Measurements from ENCODE around the gene SLC7A14.

SLC7A14 gene

DNA sequence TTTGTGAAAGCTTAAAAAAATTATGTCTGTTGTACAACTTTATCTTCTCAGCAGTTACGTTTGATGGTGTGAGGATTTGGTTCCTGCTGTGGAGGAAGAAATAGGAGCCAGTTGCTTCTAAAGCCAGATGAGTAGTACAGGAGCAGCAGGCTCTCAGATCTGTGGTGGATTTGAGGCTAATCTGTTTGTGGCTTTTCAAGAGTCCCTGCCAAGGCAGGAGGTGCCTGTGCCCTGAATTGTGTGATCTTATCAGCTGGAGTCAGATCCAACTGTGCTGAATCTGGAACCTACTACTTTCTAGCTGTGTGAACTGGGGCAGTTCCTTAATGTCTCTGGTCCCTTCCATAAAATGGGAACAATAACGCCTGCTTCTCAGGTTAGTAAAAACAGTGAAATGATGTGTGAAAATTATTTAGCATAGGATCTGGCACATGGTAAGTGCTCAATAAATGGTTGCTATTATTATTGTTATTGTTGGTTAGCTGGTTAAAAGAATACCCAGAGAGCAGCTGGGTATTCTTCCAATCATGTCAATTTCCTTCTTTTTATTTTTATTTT lies 159.6 kb downstream of the SLC7A14 start:
- DNase-seq (ENCODE audit: low read depth): no peak

DNA sequence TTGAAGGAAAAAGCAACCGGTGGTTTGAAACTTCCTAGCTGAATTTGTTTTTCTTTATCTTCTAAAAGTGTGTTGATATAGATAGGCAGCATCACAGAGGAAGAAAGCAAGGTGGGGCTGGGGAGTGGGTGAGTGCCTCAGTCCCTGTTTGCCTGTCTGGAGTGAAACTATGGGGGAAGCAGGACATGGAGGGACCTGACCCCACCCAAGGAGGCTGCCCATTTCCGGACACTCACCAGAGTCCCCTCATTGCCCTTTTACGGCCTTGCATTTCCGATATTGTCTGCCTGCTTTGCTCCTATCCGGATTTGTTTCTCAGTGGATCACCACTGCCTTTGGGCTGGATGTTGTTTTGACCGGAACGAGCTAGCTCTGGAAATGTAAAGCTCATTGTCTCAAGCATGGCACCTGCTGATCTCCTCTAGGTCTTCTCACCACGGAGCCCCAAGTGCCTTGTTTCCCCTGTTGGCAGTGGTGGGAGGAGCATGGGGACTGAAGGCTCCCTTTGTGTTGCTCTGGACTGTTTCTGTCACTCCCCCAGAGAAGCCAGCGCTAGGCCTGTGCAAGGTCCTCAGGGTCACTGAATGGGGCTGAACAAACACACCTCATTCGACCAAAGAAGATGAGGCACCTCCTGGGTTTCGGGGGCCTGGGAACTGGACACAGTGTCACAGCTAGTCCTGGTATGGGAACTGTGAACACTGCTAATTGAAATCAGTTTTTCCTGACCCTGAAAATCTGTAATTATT lies 160.2 kb downstream of the SLC7A14 start:
- no peak for DNase-seq (ENCODE audit: low read depth)

DNA sequence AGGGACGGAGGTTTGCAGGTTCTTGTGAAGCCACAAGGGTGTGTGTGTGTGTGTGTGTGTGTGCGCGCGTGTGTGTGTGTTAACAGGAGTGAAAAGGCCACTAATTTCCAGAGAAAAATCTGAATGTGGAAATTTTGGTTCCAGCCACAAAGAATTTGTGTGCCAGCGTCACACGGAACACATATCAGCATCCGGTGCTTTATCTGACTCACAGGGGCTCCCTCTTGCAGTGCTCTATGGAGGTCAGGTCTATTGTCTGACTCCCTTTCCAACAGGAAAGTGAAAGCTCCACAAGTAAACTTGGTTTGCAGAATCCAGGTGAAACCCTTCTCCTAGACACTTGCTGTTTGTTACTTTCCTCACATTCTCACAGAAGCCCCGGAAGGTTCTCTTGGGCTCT lies 161.0 kb downstream of the SLC7A14 start:
- no peak for DNase-seq (ENCODE audit: low read depth)

DNA sequence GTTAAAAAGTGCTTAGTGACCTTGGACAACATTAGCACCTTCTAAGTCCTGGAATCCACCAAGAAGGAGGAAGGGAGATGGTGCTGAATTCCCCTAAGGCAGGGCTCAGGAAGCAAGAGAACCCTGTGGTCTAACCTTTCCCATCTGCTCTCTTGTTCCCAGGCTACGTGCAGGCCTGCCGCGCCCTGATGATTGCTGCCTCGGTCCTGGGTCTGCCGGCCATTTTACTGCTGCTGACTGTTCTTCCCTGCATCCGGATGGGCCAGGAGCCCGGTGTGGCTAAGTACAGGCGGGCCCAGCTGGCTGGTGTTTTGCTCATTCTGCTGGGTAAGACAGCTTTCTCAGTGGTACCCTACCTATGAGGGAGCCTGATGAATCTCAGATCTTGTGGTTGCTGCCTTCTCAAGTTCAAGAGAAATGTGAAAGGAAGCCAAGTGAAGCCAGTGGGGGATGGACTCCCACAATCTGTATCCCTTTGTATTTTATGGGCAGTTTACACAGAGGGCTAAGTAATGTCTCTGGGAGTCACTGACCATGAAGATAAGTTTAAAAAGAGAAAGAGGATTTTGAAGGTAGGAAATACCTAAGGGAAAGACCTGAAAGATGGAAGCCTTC lies 162.8 kb downstream of the SLC7A14 start:
- DNase-seq (ENCODE audit: low read depth): no peak

DNA sequence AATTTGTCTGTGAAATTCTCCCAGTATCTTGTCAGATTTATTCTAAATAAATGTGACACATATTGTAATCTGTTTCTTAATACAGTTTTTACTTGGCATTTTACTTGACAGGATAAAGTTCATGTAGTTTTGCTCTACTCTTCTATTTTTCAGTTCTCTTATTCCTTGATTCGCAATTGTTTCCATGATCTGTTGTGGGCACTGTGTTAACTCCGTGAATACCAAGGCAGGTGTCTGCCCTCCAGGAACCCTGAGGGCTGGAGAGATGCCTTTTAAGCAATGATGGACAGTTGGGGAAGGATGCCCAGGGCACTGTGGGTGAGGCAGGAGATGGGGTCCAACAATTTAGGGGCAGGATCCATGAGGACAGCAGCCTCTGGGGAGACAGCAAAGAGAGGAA lies 164.1 kb downstream of the SLC7A14 start:
- no peak for DNase-seq (ENCODE audit: low read depth)

DNA sequence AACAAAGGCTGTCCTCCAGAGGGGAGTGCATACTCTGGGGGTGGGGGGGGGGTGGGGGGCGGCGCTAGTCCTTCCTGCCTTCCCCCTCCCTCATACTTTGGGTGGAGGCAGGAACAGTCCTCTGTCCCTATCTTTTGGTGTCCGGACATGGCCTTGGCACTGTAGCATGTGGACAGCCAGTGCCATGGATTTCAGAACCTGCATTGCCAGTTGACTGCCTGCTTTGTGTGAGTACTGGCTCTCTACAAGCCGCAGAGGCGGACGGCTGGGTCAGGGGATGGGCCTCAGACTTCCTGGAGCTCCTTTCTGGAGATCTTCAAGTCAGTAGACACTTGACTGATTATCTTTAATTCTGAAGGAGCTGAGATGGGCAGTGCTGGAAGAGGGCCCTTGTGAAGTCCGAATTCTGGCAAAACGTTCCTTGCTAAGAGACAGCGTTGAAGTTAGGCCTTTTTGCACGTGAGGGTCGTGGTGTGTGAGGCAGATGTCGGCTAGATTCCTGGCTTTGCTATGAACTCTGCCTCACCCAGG lies 164.7 kb downstream of the SLC7A14 start:
- DNase-seq (ENCODE audit: low read depth): no peak

DNA sequence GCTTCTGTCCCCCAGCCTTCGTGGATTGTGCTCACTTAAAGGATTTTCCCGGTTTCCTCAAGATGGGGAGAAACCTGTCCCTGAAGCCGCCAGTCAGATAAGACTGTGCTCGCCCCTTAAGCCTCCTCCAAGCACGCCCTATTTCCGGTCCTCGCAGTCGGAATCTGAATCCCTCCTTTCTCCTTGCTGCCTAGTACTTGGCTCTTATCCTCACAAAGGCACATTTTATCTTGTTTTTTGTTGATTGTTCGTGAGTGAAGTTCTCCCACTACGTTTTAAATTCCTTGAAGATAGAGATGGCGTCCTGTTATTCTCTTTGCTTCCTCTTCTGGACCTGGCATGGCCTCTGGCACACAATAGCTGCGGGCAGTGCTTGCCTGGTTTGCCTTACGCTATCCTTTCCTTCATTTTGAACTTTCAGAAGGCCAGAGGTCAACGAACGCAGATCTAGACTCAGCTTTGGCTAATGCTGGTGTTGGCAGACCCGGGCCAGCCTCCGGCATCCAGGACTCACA lies 165.5 kb downstream of the SLC7A14 start:
- no peak for DNase-seq (ENCODE audit: low read depth)

DNA sequence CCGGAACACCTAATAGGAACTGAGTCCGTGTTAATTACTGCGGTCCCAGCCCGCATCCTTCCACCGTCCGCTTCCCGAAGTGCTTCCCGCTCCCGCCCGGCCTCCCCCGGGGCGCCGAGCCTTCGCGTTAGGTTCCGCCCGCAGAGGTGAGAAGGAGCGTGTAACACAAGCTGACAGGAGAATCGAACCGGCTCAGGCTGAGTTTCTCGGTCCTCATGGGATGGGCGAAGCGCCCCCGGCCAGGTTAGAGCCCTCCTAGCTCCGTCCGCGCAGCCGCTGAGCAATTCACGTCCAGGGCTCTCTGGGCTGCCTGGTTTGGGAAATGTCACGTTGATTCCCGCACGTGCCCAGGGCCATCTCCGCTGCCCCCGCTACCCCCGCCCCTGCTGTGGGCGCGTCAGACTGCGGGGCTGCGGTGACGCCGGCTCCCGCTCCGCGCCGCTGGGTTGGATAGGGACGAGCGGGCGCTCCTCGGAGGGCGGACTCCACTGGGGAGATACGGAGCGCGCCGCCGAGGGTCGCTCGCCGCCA lies 166.3 kb downstream of the SLC7A14 start:
- DNase-seq (ENCODE audit: low read depth): no peak

DNA sequence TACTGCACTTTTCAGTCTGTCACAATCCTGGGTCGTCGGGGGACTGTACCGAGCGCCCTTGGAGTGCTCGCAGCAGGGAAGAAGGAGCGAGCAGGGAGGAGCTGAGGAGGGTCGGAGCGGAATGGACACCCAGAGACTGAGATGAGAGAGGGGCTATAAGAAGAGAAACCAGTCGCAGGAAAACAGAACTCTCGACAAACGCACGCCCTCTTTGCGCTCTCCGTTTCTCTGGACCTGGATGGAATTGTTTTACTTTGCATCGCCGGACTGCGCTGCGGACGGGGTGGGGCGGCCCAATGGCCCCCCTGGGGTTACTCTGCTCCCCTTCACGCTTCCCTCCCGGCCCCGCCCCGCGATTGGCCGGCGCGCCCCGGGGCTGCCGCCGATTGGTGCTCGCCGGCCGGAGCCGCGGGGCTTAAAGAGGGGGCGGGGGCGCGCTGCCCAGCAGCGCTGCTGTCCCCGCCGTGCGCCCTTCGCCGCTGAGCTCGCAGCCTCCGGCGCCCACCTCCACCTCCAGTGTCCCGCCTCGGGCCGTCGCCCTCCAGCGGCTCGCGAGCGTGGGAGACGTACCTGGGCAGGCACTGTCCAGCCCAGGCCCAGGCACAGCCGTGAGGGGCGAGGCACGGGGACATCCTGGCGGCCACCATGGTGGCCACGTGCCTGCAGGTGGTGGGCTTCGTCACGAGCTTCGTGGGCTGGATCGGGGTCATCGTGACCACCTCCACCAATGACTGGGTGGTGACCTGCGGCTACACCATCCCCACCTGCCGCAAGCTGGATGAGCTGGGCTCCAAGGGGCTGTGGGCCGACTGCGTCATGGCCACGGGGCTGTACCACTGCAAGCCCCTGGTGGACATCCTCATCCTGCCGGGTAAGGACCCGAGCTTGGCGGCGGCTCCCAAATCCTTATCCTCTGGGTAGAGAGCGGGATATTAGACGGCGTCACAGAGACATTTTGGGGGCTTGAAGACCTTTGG lies 167.2 kb downstream of the SLC7A14 start, which contains the start of gene CLDN11:
TSS of gene CLDN11 (plus strand) at position 447 of the 977 bp plus-strand sequence. CDS start at position 646, 199 bp downstream.
- peak; percentile 56 for DNase-seq (ENCODE audit: low read depth)

DNA sequence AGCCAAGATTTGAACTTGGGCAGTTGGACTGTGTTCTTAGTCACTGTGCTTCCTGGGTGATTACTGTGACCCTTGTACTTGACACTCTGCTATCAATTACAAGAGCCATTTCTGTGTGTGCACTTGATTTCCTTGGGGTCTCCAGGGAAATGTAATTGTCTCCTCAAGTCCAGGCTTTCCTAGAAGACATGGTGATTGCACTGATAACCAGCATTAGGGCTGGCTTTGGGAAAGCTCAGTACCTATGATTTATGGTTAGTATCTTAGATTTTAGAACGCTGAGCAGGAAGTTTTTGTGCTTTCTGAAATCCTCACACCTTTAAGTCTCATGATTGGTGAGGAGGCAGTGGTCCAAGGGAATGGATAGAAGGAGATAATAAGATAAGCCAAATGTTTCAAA lies 168.8 kb downstream of the SLC7A14 start:
- DNase-seq (ENCODE audit: low read depth): no peak

DNA sequence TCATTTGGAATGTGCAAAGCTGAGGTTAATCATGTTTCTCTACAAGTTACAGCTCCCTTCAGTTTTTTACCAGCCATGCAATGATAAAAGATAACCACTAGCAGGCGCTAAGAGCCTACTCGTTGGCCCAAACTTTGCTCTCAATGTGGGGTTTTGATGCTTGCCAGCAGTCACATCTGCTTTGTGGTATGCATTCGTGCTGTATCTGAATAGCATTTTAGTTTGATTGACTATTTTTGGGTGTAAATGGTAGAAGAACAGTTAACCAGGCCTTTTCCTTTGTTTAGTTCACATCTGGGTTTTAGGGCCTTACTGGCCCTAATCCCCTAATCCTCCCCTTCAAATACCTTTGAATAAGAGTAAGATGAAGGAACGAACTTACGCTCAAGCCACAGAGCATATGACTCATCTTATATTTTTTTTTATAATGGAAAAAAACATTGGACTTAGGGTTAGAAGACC lies 171.6 kb downstream of the SLC7A14 start:
- peak; percentile 87 for DNase-seq (ENCODE audit: low read depth)

DNA sequence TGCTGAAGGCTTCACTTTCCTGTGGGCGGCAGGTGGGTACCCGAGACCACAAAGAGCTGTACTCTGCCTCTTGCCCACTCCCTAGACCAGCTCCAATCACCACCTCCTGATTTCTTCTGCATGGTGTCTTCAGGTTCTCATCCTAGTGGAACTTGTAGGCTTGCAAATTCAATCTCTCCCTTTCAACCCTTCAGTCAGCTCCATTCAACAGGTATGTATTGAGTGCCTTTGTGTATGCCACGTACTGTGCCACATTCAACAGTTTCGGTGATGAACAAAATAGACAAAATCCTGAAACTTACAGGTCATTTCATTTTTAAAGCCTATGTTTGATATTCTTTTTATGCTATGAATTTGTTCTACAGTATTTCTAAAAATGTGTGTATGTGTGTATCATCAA lies 172.6 kb downstream of the SLC7A14 start:
- no peak for DNase-seq (ENCODE audit: low read depth)

DNA sequence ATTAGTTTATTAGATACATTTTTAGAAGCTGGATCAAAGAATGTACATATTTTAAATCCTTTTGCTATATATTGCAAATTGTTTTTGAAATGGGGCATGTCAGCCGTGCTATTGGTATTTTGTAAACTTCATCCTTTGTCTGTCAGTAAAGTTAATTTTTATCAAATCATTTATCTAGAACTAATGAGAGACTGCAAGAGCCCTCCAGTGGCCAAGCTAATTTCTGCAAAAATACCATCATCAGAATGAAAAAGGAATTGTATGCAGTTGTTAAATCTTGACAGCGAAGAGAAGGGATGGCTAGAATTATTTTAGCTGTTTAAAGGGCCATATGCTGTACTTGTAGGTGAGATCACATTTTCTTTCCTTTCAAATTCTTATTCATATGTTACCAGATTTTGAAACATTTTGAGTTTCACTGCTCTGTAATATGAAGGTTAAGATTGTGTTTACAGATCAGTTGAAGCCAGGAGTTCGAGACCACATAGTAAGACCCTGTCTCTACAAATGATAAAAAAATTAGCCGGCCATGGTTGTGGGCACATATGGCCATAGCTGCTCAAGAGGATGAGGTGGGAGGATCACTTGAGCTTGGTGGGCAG lies 175.3 kb downstream of the SLC7A14 start:
- peak; percentile 32 for DNase-seq (ENCODE audit: low read depth)
